Measurements from ENCODE around the gene SHANK1.

SHANK1 gene

GRCh38 chr19:50723735-50724521 lies 4.3 kb upstream of the SHANK1 start:
- Histone ChIP-seq H3K27ac (ENCODE audit: low read depth, low read length, poor library complexity, severe bottlenecking) (no peak overlapping the region), H3K4me1 (ENCODE audit: insufficient read depth, low read length, severe bottlenecking) (no peaks in the 10 kb centered on the region)

GRCh38 chr19:50723069-50723468 lies 3.5 kb upstream of the SHANK1 start, which contains the start of gene CLEC11A:
CLEC11A (plus strand) TSS chr19:50723364; CDS start chr19:50723526, 162 bp downstream.
- Histone ChIP-seq H3F3A (ENCODE audit: insufficient read depth, low read length) (no peaks in the 10 kb centered on the region), H3K9me3 (ENCODE audit: low read length) (no peaks in the 10 kb centered on the region), H3K9me2 (ENCODE audit: low read depth, low read length) (no peaks in the 10 kb centered on the region), H3K27me3 (ENCODE audit: insufficient read depth, low read length) (no peaks in the 10 kb centered on the region), H3K4me2 (ENCODE audit: low read length) (no peak within 1 kb of the TSS), H4K20me1 (ENCODE audit: insufficient read depth, low read length) (no peaks in the 10 kb centered on the region), H3K79me2 (ENCODE audit: insufficient read depth, low read length) (no peaks in the 10 kb centered on the region), H3K4me1 (ENCODE audit: insufficient read depth, low read length, severe bottlenecking) (no peaks in the 10 kb centered on the region), H2AFZ (ENCODE audit: low read length) (no peak within 1 kb of the TSS), H3K4me3 (ENCODE audit: low read depth, low read length, poor library complexity, severe bottlenecking) (no peak within 1 kb of the TSS), H3K27ac (ENCODE audit: low read depth, low read length, poor library complexity, severe bottlenecking) (no peak within 1 kb of the TSS), H3K9ac (ENCODE audit: low read length) (no peak within 1 kb of the TSS), H3K36me3 (ENCODE audit: insufficient read depth, low read length) (no peaks in the 10 kb centered on the region)
- no peak for TF ChIP-seq EZH2 (IDR thresholded peaks at IDR 0.05; ENCODE audit: borderline replicate concordance, low read length)
- TF ChIP-seq, protein P1, sequence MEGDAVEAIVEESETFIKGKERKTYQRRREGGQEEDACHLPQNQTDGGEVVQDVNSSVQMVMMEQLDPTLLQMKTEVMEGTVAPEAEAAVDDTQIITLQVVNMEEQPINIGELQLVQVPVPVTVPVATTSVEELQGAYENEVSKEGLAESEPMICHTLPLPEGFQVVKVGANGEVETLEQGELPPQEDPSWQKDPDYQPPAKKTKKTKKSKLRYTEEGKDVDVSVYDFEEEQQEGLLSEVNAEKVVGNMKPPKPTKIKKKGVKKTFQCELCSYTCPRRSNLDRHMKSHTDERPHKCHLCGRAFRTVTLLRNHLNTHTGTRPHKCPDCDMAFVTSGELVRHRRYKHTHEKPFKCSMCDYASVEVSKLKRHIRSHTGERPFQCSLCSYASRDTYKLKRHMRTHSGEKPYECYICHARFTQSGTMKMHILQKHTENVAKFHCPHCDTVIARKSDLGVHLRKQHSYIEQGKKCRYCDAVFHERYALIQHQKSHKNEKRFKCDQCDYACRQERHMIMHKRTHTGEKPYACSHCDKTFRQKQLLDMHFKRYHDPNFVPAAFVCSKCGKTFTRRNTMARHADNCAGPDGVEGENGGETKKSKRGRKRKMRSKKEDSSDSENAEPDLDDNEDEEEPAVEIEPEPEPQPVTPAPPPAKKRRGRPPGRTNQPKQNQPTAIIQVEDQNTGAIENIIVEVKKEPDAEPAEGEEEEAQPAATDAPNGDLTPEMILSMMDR (IDR thresholded peaks at IDR 0.05; ENCODE audit: low read length): no peak

More at GRCh38 chr19:50723735-50724521, 4.3 kb upstream of the SHANK1 start:
- TF ChIP-seq EZH2 (IDR thresholded peaks at IDR 0.05; ENCODE audit: borderline replicate concordance, low read length): no peak
- TF ChIP-seq, protein P1 (IDR thresholded peaks at IDR 0.05; ENCODE audit: low read length): no peak
- no peaks in the 10 kb centered on the region for H4K20me1 ChIP-seq (ENCODE audit: insufficient read depth, low read length)
- H3K79me2 ChIP-seq (ENCODE audit: insufficient read depth, low read length): no peaks in the 10 kb centered on the region
- no peak overlapping the region for H3K4me2 ChIP-seq (ENCODE audit: low read length)
- H3K27me3 ChIP-seq (ENCODE audit: insufficient read depth, low read length): no peaks in the 10 kb centered on the region
- H3K9me3 ChIP-seq (ENCODE audit: low read length): no peaks in the 10 kb centered on the region
- H3K9me2 ChIP-seq (ENCODE audit: low read depth, low read length): no peaks in the 10 kb centered on the region
- H3K36me3 ChIP-seq (ENCODE audit: insufficient read depth, low read length): no peaks in the 10 kb centered on the region
- no peaks in the 10 kb centered on the region for H3F3A ChIP-seq (ENCODE audit: insufficient read depth, low read length)
- H3K9ac ChIP-seq (ENCODE audit: low read length): no peak overlapping the region
- H2AFZ ChIP-seq (ENCODE audit: low read length): no peak overlapping the region
- no peak overlapping the region for H3K4me3 ChIP-seq (ENCODE audit: low read depth, low read length, poor library complexity, severe bottlenecking)

- H3K4me3 ChIP-seq (ENCODE audit: low read depth, low read length, poor library complexity, severe bottlenecking): no peak overlapping the region
These were observed 2.8 kb upstream of the SHANK1 start for GRCh38 chr19:50722201-50723013.

More at GRCh38 chr19:50722201-50723013, 2.8 kb upstream of the SHANK1 start:
- no peaks in the 10 kb centered on the region for H3K9me2 ChIP-seq (ENCODE audit: low read depth, low read length)
- H3K9ac ChIP-seq (ENCODE audit: low read length): no peak overlapping the region
- no peak overlapping the region for H3K4me2 ChIP-seq (ENCODE audit: low read length)
- no peak overlapping the region for H2AFZ ChIP-seq (ENCODE audit: low read length)
- H3K36me3 ChIP-seq (ENCODE audit: insufficient read depth, low read length): no peaks in the 10 kb centered on the region
- H3F3A ChIP-seq (ENCODE audit: insufficient read depth, low read length): no peaks in the 10 kb centered on the region
- no peaks in the 10 kb centered on the region for H3K4me1 ChIP-seq (ENCODE audit: insufficient read depth, low read length, severe bottlenecking)
- no peaks in the 10 kb centered on the region for H3K79me2 ChIP-seq (ENCODE audit: insufficient read depth, low read length)
- H3K27me3 ChIP-seq (ENCODE audit: insufficient read depth, low read length): no peaks in the 10 kb centered on the region
- no peaks in the 10 kb centered on the region for H3K9me3 ChIP-seq (ENCODE audit: low read length)
- H4K20me1 ChIP-seq (ENCODE audit: insufficient read depth, low read length): no peaks in the 10 kb centered on the region
- no peak for TF ChIP-seq EZH2 (IDR thresholded peaks at IDR 0.05; ENCODE audit: borderline replicate concordance, low read length)
- TF ChIP-seq, protein P1 (IDR thresholded peaks at IDR 0.05; ENCODE audit: low read length): no peak
- no peak overlapping the region for H3K27ac ChIP-seq (ENCODE audit: low read depth, low read length, poor library complexity, severe bottlenecking)

Data from OCI-LY1 (cell line).